Measurements from ENCODE around the gene SUB1.
"Not testable (repeated sequence)": the region's sequence is repeated elsewhere in the genome, so short reads cannot be mapped to it uniquely, and the experiment has no call there.

SUB1 gene

GRCh38 chr5:32543291-32543690 lies 42.1 kb upstream of the SUB1 start:
- H3K27ac ChIP-seq, result no peak overlapping the region
- TF ChIP-seq ZFX (IDR thresholded peaks at IDR 0.05), result no peak
- TF ChIP-seq, protein P1, sequence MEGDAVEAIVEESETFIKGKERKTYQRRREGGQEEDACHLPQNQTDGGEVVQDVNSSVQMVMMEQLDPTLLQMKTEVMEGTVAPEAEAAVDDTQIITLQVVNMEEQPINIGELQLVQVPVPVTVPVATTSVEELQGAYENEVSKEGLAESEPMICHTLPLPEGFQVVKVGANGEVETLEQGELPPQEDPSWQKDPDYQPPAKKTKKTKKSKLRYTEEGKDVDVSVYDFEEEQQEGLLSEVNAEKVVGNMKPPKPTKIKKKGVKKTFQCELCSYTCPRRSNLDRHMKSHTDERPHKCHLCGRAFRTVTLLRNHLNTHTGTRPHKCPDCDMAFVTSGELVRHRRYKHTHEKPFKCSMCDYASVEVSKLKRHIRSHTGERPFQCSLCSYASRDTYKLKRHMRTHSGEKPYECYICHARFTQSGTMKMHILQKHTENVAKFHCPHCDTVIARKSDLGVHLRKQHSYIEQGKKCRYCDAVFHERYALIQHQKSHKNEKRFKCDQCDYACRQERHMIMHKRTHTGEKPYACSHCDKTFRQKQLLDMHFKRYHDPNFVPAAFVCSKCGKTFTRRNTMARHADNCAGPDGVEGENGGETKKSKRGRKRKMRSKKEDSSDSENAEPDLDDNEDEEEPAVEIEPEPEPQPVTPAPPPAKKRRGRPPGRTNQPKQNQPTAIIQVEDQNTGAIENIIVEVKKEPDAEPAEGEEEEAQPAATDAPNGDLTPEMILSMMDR (conservative IDR thresholded peaks at IDR 0.05), result no peak

GRCh38 chr5:32545102-32545800 lies 40.1 kb upstream of the SUB1 start:
- no peak overlapping the region for H3K27ac ChIP-seq
- TF ChIP-seq, protein P1 (conservative IDR thresholded peaks at IDR 0.05), result no peak

DNA sequence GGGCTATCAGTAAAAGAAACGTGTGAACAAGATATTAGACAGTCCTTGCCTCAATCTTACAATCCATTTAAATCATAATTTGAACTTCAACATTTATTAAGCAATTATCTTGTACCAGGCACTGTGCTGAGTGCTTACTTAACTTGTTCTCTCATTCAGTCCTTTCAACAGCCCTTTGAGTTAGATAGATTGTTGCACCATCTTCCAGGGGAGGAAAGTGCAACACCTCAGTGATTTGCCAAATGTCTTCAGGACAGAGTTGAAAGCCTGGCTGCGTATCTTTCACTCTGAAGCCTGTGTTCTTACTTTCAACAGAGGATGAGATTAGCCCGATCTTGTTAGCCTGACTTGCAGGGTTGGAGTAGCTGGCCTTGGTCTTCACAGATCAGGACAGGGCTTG lies 34.2 kb upstream of the SUB1 start:
- TF ChIP-seq ZFX (IDR thresholded peaks at IDR 0.05), result no peak
- TF ChIP-seq, protein P1 (conservative IDR thresholded peaks at IDR 0.05), result no peak

DNA sequence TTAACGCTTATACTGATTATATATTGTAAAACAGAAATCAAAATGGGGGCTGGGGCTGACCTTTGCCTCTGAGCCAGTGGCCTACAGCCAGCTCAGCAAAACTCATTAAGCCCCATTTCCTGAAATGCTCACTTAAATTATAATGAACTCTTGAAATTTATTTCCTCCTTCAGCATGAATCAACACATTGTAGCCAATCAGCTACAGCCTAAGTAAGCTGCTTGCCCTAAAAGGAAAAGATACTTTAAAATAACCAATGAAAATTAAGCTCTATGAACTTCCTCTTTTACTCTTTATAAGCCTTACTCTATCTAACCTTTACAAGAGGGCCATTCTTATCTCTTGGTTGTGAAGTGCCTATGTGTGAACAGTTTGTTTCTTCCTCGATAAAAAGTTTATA lies 33.5 kb upstream of the SUB1 start:
- TF ChIP-seq, protein P1 (conservative IDR thresholded peaks at IDR 0.05), result no peak

More for the DNA sequence above, 34.2 kb upstream of the SUB1 start:
- H3K27ac ChIP-seq, result no peak overlapping the region

GRCh38 chr5:32552491-32552890 lies 32.9 kb upstream of the SUB1 start:
- not testable (repeated sequence) for H3K27ac ChIP-seq

More for the DNA sequence above, 33.5 kb upstream of the SUB1 start:
- H3K27ac ChIP-seq, result no peak overlapping the region

GRCh38 chr5:32552936-32553335 lies 32.4 kb upstream of the SUB1 start:
- no peak overlapping the region for H3K27ac ChIP-seq

DNA sequence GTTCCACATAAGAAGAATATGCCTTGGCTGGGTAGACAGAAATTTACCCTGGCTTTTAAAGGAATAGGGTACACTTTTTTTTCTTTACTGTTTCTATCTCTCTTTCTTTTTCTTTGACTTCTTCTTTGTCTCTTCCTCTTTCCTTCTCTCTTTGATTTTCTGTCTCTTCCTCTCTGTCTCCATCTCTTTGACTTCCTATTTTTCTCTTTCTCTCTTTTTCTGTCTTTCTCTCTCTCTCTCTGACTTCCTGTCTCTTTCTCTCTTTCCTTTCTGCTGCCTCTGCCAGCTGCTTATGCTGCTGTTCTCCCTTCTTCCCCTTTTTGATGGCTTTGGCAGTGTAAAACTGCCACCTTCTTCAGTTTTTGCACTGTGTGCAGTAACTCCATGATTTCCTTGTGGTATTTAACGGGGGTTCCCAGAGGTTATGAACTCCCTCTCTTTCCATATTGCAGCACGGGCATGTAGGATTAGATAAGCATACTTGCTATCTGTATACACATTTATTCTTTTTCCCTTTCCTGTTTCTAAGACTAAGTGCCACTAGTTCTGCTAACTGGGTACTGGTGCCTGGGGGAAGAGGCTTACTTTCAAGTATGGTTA lies 31.1 kb upstream of the SUB1 start:
- not testable (repeated sequence) for H3K27ac ChIP-seq

More at GRCh38 chr5:32552936-32553335, 32.4 kb upstream of the SUB1 start:
- no peak for TF ChIP-seq ZFX (IDR thresholded peaks at IDR 0.05)
- TF ChIP-seq, protein P1 (conservative IDR thresholded peaks at IDR 0.05), result no peak

GRCh38 chr5:32556543-32556942 lies 28.8 kb upstream of the SUB1 start:
- H3K27ac ChIP-seq, result not testable (repeated sequence)

DNA sequence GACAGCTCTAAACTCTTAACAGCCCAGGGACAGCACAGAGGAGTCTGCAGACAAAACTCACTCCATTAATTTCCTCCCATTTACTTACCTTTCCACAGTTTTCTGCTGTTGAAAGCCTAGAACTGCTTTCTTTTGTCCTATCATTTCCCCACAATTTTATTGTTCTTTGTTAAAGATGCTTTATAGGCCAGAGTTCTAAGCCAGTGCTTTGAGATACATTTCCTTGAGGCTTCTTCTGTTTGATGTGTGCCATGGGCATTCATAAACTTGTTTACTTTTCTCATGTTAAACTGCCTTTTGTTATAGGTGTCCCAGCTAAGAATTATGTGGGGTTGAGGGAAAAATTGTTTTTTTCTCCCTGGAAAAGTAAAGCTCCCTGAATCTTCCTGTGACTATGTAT lies 25.9 kb upstream of the SUB1 start:
- TF ChIP-seq, protein P1 (conservative IDR thresholded peaks at IDR 0.05), result no peak
- TF ChIP-seq ZFX (IDR thresholded peaks at IDR 0.05), result no peak
- no peak overlapping the region for H3K27ac ChIP-seq

Measured in C4-2B (cell line).